Neuronal stem cell (in vitro differentiated cells): Measurements from ENCODE around the gene RAG1.

Experiments
- DNase-seq: peaks from one replicate; pipeline ENCODE4 v3.0.0-alpha.2; 2013; ENCODE audit warnings: low spot score
- H2AFZ ChIP-seq: one replicate; pipeline ENCODE4 v1.6.1; 2013; ENCODE audit warnings: mild to moderate bottlenecking, low read length, inconsistent platforms
- H2AK5ac ChIP-seq: 2 replicates; pipeline ENCODE4 v1.6.1; 2013; ENCODE audit warnings: low read depth, mild to moderate bottlenecking, inconsistent platforms, low read length, moderate library complexity, mixed read lengths
- H2BK120ac ChIP-seq: 2 replicates; pipeline ENCODE4 v1.6.1; 2013; ENCODE audit warnings: low read depth, mild to moderate bottlenecking, inconsistent platforms, low read length, moderate library complexity, mixed read lengths
- H2BK12ac ChIP-seq: one replicate; pipeline ENCODE4 v1.6.1; 2013; ENCODE audit warnings: low read length, inconsistent platforms
- H2BK15ac ChIP-seq: 2 replicates; pipeline ENCODE4 v1.6.1; 2013; ENCODE audit warnings: mild to moderate bottlenecking, low read length, inconsistent platforms, mixed read lengths
- H2BK5ac ChIP-seq: one replicate; pipeline ENCODE4 v1.6.1; 2013; ENCODE audit warnings: inconsistent platforms, mild to moderate bottlenecking, low read length, moderate library complexity
- H3K14ac ChIP-seq: one replicate; pipeline ENCODE4 v1.6.1; 2013; ENCODE audit warnings: low read length, inconsistent platforms
- H3K18ac ChIP-seq: 2 replicates; pipeline ENCODE4 v1.6.1; 2013; ENCODE audit warnings: low read length, inconsistent platforms
- H3K23ac ChIP-seq: 2 replicates; pipeline ENCODE4 v1.6.1; 2013; ENCODE audit warnings: low read depth, mild to moderate bottlenecking, mixed read lengths, low read length, inconsistent platforms; ENCODE audit not compliant: poor library complexity
- H3K27ac ChIP-seq: replicated peaks from 3 replicates; pipeline ENCODE4 v1.5.1; 2013; ENCODE audit warnings: low read length, inconsistent platforms
- H3K27me3 ChIP-seq, 3 experiments: 2 replicates each; pipeline ENCODE4 v1.6.1; 2013; ENCODE audit warnings: low read length in 3 of 3, mild to moderate bottlenecking in 2 of 3, inconsistent platforms in 1 of 3, low read depth in 1 of 3, mixed read lengths in 1 of 3, moderate library complexity in 1 of 3; ENCODE audit not compliant: control insufficient read depth in 3 of 3, insufficient read depth in 3 of 3
- H3K36me3 ChIP-seq, 2 donors: replicated peaks in 1 of 2; 2 replicates each; pipeline ENCODE4 v1.6.1; 2013; ENCODE audit warnings: low read length in 2 of 2; ENCODE audit not compliant: control insufficient read depth in 2 of 2, insufficient read depth in 2 of 2
- H3K4ac ChIP-seq: 2 replicates; pipeline ENCODE4 v1.6.1; 2013; ENCODE audit warnings: inconsistent platforms, mild to moderate bottlenecking, low read length, moderate library complexity
- H3K4me1 ChIP-seq, 2 donors: 1 replicate in 1 of 2; 2 replicates in 1 of 2; pipeline ENCODE4 v1.6.1; 2013; ENCODE audit warnings: low read length in 2 of 2, low read depth in 1 of 2; ENCODE audit not compliant: control insufficient read depth in 2 of 2, insufficient read depth in 1 of 2
- H3K4me2 ChIP-seq: one replicate; pipeline ENCODE4 v1.6.1; 2013; ENCODE audit warnings: mild to moderate bottlenecking, low read length, inconsistent platforms; ENCODE audit not compliant: insufficient read depth, poor library complexity, severe bottlenecking
- H3K4me3 ChIP-seq, 2 donors: 2 replicates each; pipeline ENCODE4 v1.5.1; 2013; ENCODE audit warnings: low read length in 2 of 2, mild to moderate bottlenecking in 2 of 2, inconsistent platforms in 1 of 2, moderate library complexity in 1 of 2
- H3K79me1 ChIP-seq: one replicate; pipeline ENCODE4 v1.6.1; 2013; ENCODE audit warnings: low read depth, mild to moderate bottlenecking, inconsistent platforms, low read length, moderate library complexity
- H3K9ac ChIP-seq: one replicate; pipeline ENCODE4 v1.6.1; 2013; ENCODE audit warnings: mild to moderate bottlenecking, low read depth, low read length, inconsistent platforms; ENCODE audit not compliant: poor library complexity
- H3K9me3 ChIP-seq, 2 donors: replicated peaks in 1 of 2; 2 replicates each; pipeline versions ENCODE3 to v1.6.1; 2013; ENCODE audit warnings: low read length in 2 of 2, mild to moderate bottlenecking in 2 of 2, inconsistent platforms in 1 of 2, low read depth in 1 of 2, mixed read lengths in 1 of 2, moderate library complexity in 1 of 2; ENCODE audit not compliant: control insufficient read depth in 2 of 2, insufficient read depth in 1 of 2
- H4K8ac ChIP-seq: one replicate; pipeline ENCODE4 v1.6.1; 2013; ENCODE audit warnings: low read depth, mild to moderate bottlenecking, inconsistent platforms, low read length, moderate library complexity
- H4K91ac ChIP-seq: one replicate; pipeline ENCODE4 v1.6.1; 2013; ENCODE audit warnings: low read length, low read depth, mild to moderate bottlenecking, inconsistent platforms; ENCODE audit not compliant: poor library complexity
- WGBS, 2 donors: extraction: QIAGEN DNeasy Blood & Tissue Kit; methylation state at CpG; one replicate each; pipeline ENCODE4 v1.1.7; 2013; ENCODE audit warnings: missing lambda C conversion rate in 2 of 2, mixed read lengths in 1 of 2; ENCODE audit not compliant: insufficient read length in 2 of 2, insufficient replicate concordance in 1 of 2; ENCODE audit errors: extremely low coverage in 2 of 2; 5-methylcytosine and 5-hydroxymethylcytosine counted together

RAG1 gene

DNA sequence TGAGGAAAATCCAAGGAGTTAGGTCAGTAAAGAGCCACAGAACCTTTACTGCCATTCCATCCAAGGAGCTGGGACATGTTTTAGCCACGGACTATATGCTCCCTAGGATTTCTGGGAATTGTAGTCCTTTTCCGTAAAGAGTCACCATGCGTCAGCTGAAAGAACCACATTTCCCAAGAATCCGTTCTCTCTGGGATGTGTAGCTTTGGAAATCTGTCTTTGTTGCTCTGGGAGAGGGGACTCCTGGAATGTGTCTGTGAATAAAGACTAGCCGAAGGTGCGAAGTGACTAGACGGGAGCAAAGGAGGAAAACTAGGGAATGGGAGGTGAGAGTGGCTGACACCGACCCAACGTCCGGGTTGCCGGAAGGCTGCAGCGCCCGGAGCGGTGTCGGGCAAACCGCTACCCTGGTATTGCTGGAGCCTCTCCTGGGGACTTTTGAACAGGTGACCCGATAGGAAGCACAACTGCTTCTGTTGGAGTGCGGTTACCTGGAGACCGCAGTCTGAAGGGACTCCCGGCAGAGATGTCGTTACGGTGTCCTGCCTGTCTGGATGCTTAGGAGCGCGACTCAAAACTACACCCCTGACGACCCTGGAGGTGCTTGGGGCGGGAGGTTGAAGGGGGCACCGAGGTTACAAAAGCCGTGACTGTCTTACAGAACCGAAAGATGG is 26.6 kb downstream of the RAG1 start, which contains the start of gene IFTAP:
Gene IFTAP, plus strand, starts transcription at position 187 of the 674 bp plus-strand sequence. CDS start 15,602 bp downstream, outside the sequence.
- Histone ChIP-seq H3K27me3 (peaks cover 0 to 27% (median 5%) of the 10 kb centered on the region in 3 experiments), H2BK5ac (no peak within 1 kb of the TSS), H3K4me2 (peak within 1 kb of the TSS; percentile 66), H2BK15ac (no peak within 1 kb of the TSS), H3K36me3 (no peaks in the 10 kb centered on the region), H4K91ac (no peak within 1 kb of the TSS), H3K27ac (no peak within 1 kb of the TSS), H3K9me3 (no peaks in the 10 kb centered on the region), H3K79me1 (no peaks in the 10 kb centered on the region), H3K4me3 (peak within 1 kb of the TSS; percentile 73 to 88), H2BK12ac (no peak within 1 kb of the TSS), H3K23ac (no peak within 1 kb of the TSS), H4K8ac (no peak within 1 kb of the TSS), H2AFZ (peak within 1 kb of the TSS; percentile 96), H3K4ac (no peak within 1 kb of the TSS), H3K4me1 (no peaks in the 10 kb centered on the region), H3K14ac (no peak within 1 kb of the TSS), H2AK5ac (no peak within 1 kb of the TSS), H3K9ac (no peak within 1 kb of the TSS), H2BK120ac (no peak within 1 kb of the TSS), H3K18ac (peak within 1 kb of the TSS; percentile 29)
- WGBS, 2 donors: no CpG with 5 or more reads among the region's 29 CpGs
- peak; percentile 84 for DNase-seq

- Histone ChIP-seq H3K4me1 (no peaks in the 10 kb centered on the region), H3K9me3 (no peaks in the 10 kb centered on the region), H3K18ac (no peak overlapping the region), H3K4ac (no peak overlapping the region), H3K9ac (no peak overlapping the region), H2BK15ac (no peak overlapping the region), H4K8ac (no peak overlapping the region), H3K36me3 (no peaks in the 10 kb centered on the region), H3K4me3 (no peak overlapping the region), H4K91ac (no peak overlapping the region), H3K27me3 (peaks cover 0 to 8% (median 2%) of the 10 kb centered on the region in 3 experiments), H3K79me1 (no peaks in the 10 kb centered on the region), H2BK120ac (no peak overlapping the region), H3K27ac (no peak overlapping the region), H2BK5ac (no peak overlapping the region), H2AK5ac (no peak overlapping the region), H3K4me2 (no peak overlapping the region), H3K14ac (no peak overlapping the region), H3K23ac (no peak overlapping the region), H2BK12ac (no peak overlapping the region), H2AFZ (no peak overlapping the region)
- DNase-seq: no peak
These were observed 29.1 kb downstream of the RAG1 start for GRCh38 chr11:36596880-36597279.

- no peaks in the 10 kb centered on the region for H3K9me3 ChIP-seq
- no peak for DNase-seq
- no peak within 1 kb of the TSS for H3K4me3 ChIP-seq
- no peaks in the 10 kb centered on the region for H3K79me1 ChIP-seq
- no peak within 1 kb of the TSS for H2BK15ac ChIP-seq
- peaks cover 0 to 2% (median 0%) of the 10 kb centered on the region in 3 experiments for H3K27me3 ChIP-seq
- H3K9ac ChIP-seq: no peak within 1 kb of the TSS
- H2BK120ac ChIP-seq: no peak within 1 kb of the TSS
- H3K4ac ChIP-seq: no peak within 1 kb of the TSS
- H4K8ac ChIP-seq: no peak within 1 kb of the TSS
- H3K18ac ChIP-seq: no peak within 1 kb of the TSS
- H3K27ac ChIP-seq: no peak within 1 kb of the TSS
- no peaks in the 10 kb centered on the region for H3K36me3 ChIP-seq
- WGBS, 2 donors: no CpG with 5 or more reads among the region's 2 CpGs
- no peak within 1 kb of the TSS for H3K14ac ChIP-seq
- no peak within 1 kb of the TSS for H4K91ac ChIP-seq
- no peak within 1 kb of the TSS for H3K23ac ChIP-seq
- H3K4me1 ChIP-seq: no peaks in the 10 kb centered on the region
- H2BK12ac ChIP-seq: no peak within 1 kb of the TSS
- no peak within 1 kb of the TSS for H3K4me2 ChIP-seq
- H2BK5ac ChIP-seq: no peak within 1 kb of the TSS
- no peak within 1 kb of the TSS for H2AK5ac ChIP-seq
- H2AFZ ChIP-seq: no peak within 1 kb of the TSS
These were observed 30.2 kb downstream of the RAG1 start, which contains the start of gene RAG2 for GRCh38 chr11:36598051-36598450. TSS of gene RAG2 (minus strand) at chr11:36598236. CDS start at chr11:36594168, 4,068 bp downstream.

DNA sequence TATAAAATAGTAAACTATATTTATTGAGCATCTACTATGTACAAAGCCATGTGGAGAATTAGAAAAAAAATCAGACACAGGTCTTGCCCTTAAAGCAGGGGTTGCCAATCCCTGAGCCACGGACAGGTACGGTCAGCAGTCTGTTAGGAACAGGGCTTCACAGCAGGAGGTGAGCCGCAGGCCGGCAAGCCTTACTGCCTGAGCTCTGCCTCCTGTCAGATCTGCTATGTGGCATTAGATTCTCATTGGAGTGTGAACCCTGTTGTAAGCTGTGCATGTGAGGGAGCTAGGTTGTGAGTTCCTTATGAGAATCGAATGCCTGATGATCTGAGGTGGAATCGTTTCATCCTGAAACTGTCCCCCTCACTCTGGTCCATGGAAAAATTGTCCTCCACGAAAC is 32.4 kb downstream of the RAG1 start:
- no peak overlapping the region for H2BK120ac ChIP-seq
- H3K23ac ChIP-seq: no peak overlapping the region
- no peak overlapping the region for H2AK5ac ChIP-seq
- H3K14ac ChIP-seq: no peak overlapping the region
- H4K8ac ChIP-seq: no peak overlapping the region
- no peaks in the 10 kb centered on the region for H3K27me3 ChIP-seq
- no peak overlapping the region for H3K4ac ChIP-seq
- H2BK12ac ChIP-seq: no peak overlapping the region
- no peak overlapping the region for H2BK5ac ChIP-seq
- no peak overlapping the region for H3K27ac ChIP-seq
- WGBS, 2 donors: no CpG with 5 or more reads among the region's 7 CpGs
- H3K4me2 ChIP-seq: no peak overlapping the region
- no peaks in the 10 kb centered on the region for H3K4me1 ChIP-seq
- no peak overlapping the region for H2BK15ac ChIP-seq
- H3K9me3 ChIP-seq: no peaks in the 10 kb centered on the region
- no peaks in the 10 kb centered on the region for H3K79me1 ChIP-seq
- no peak overlapping the region for H4K91ac ChIP-seq
- H3K9ac ChIP-seq: no peak overlapping the region
- H2AFZ ChIP-seq: no peak overlapping the region
- no peak for DNase-seq
- no peak overlapping the region for H3K4me3 ChIP-seq
- H3K36me3 ChIP-seq: no peaks in the 10 kb centered on the region
- no peak overlapping the region for H3K18ac ChIP-seq
